ENCODE data around the gene MBD2.

DNA sequence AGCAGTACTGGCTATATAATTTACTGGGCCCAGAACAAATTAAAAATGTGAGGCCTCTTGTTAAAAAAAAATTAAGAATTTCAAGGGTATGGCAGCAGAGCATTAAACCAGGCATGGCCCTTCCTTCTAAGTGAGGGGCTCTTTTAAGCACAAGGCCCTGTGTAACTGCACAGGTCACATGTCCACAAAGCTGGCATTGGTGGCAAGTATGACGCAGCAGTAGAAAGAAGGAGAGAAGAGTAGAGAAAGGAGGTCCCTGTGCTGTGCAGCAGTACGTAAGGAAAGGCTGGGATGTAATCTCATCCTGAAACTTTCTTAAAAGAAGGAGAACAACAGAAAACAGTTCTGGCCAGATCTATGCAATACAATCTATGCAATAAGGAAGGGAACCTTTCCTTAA lies 51.2 kb downstream of the MBD2 start:
- no peak for TF ChIP-seq CTCF (conservative IDR thresholded peaks at IDR 0.05)
- no peak for TF ChIP-seq ZFX (IDR thresholded peaks at IDR 0.05)
